Measurements from ENCODE around the gene FRK. TPM values are rescaled to one million over a fixed set of nuclear protein-coding genes. Genes with fewer than 3 reads are reported as not detected.

The FRK gene
- total RNA-seq, 1 donor from 2014 or later = 0.31 TPM

- ChIA-PET POLR2A (no interaction called here), CTCF (interaction anchor here (1.0 to 1.3 kb wide), 2 partner anchors 34 to 35 kb away, joined by 3 to 5 read pairs; no protein-coding TSS in a partner anchor)
- TF ChIP-seq, protein P1, sequence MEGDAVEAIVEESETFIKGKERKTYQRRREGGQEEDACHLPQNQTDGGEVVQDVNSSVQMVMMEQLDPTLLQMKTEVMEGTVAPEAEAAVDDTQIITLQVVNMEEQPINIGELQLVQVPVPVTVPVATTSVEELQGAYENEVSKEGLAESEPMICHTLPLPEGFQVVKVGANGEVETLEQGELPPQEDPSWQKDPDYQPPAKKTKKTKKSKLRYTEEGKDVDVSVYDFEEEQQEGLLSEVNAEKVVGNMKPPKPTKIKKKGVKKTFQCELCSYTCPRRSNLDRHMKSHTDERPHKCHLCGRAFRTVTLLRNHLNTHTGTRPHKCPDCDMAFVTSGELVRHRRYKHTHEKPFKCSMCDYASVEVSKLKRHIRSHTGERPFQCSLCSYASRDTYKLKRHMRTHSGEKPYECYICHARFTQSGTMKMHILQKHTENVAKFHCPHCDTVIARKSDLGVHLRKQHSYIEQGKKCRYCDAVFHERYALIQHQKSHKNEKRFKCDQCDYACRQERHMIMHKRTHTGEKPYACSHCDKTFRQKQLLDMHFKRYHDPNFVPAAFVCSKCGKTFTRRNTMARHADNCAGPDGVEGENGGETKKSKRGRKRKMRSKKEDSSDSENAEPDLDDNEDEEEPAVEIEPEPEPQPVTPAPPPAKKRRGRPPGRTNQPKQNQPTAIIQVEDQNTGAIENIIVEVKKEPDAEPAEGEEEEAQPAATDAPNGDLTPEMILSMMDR (IDR thresholded peaks at IDR 0.05) = no peak
- peaks cover 12% of the 10 kb centered on the region for H3K27me3 Mint-ChIP-seq
- H3K27ac Mint-ChIP-seq = no peak overlapping the region
- intact Hi-C loops (cut with micrococcal nuclease) = no loop called here
- ATAC-seq (ENCODE audit: low read depth) (no peak), DNase-seq (no peak)
- H3K36me3 Mint-ChIP-seq (ENCODE audit: low read depth) = no peaks in the 10 kb centered on the region
- H3K9me3 Mint-ChIP-seq = no peaks in the 10 kb centered on the region
- no peaks in the 10 kb centered on the region for H3K4me1 Mint-ChIP-seq
- no peak overlapping the region for H3K4me3 Mint-ChIP-seq
Measured at GRCh38 chr6:116062496-116062895, 1.8 kb upstream of the FRK start.

DNA sequence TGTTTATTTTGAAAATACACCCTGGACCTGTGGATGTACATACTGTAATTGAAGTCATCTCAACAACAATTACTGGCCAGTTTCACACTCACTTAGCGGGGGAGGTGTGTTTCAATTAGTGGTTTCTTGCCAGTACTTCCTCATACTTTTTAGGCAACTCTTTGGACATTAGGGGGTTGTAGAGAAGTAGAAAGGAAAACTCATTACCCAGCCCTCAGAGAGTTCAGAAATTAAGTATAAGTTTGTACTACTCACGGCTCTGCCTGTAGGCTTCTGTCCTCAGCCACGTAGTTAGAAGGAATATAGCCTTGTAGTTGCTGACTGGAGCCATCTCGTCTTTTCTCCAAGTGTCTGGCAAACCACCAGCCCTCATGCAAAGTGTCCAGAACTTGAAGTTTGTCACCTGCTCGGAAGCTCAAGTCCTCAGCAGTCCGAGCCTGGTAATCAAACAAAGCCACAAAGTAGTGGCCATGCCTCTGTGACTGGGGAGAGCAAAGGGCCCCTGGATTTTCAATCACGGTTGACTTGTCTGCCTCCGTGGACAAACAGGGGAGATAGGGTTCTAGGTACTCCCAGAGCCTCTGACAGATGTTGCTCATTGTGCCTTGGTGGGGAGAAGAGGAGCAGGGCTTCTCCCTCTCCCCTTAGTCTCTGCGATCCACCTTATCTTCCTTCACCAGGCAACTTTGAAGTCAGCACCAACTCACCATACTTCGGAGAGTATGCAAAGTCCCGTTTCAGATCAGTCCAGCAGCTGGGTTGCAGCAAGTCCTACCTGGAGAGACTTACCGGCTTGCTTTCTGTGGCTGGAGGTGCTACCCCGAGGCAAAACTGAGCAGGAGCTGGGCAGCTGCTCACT, 749 bp downstream of the FRK start:
- ATAC-seq (ENCODE audit: low read depth) (no peak), DNase-seq (no peak)
- H3K9me3 Mint-ChIP-seq = no peaks in the 10 kb centered on the region
- POLR2A ChIA-PET = no interaction called here
- peaks cover 12% of the 10 kb centered on the region for H3K27me3 Mint-ChIP-seq
- TF ChIP-seq, protein P1 (IDR thresholded peaks at IDR 0.05) = no peak
- no peak overlapping the region for H3K27ac Mint-ChIP-seq
- CTCF ChIA-PET = interaction anchor here (1.0 to 1.2 kb wide), 3 partner anchors 41 to 49 kb away, joined by 3 read pairs; no protein-coding TSS in a partner anchor
- H3K4me1 Mint-ChIP-seq = no peaks in the 10 kb centered on the region
- H3K36me3 Mint-ChIP-seq (ENCODE audit: low read depth) = no peaks in the 10 kb centered on the region
- intact Hi-C loops (cut with micrococcal nuclease) = no loop called here
- peak overlapping the region; percentile 56 for H3K4me3 Mint-ChIP-seq

DNA sequence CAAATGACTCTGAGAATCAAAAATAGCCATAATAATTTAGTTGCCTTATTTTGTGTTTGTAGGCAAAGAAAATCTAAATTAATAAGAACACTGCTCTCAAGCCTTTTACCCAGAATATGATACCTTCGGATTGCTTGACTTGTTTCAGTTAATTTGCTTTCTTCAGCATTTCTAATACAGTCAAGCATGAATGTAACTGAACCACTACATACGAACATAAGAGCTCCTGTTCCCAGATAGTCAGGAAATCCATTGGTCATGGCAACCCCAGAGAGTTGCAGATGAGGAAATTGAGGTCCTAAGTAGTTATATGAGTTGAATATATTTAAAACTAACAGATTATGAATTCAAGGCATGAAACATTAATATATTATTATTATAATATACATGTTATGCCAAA, 2.9 kb downstream of the FRK start:
- DNase-seq (no peak), ATAC-seq (ENCODE audit: low read depth) (no peak)
- intact Hi-C loops (cut with micrococcal nuclease) = no loop called here
- no peaks in the 10 kb centered on the region for H3K9me3 Mint-ChIP-seq
- H3K27ac Mint-ChIP-seq = no peak overlapping the region
- H3K27me3 Mint-ChIP-seq = peaks cover 10% of the 10 kb centered on the region
- CTCF ChIA-PET = no interaction called here
- POLR2A ChIA-PET = no interaction called here
- TF ChIP-seq, protein P1 (IDR thresholded peaks at IDR 0.05) = no peak
- H3K4me1 Mint-ChIP-seq = no peaks in the 10 kb centered on the region
- no peak overlapping the region for H3K4me3 Mint-ChIP-seq
- no peaks in the 10 kb centered on the region for H3K36me3 Mint-ChIP-seq (ENCODE audit: low read depth)

GRCh38 chr6:116055513-116055912, 5.2 kb downstream of the FRK start:
- H3K4me1 Mint-ChIP-seq = no peaks in the 10 kb centered on the region
- H3K4me3 Mint-ChIP-seq = no peak overlapping the region
- ChIA-PET CTCF (no interaction called here), POLR2A (no interaction called here)
- H3K27me3 Mint-ChIP-seq = peaks cover 6% of the 10 kb centered on the region
- ATAC-seq (ENCODE audit: low read depth) (no peak), DNase-seq (no peak)
- intact Hi-C loops (cut with micrococcal nuclease) = no loop called here
- no peak overlapping the region for H3K27ac Mint-ChIP-seq
- no peaks in the 10 kb centered on the region for H3K9me3 Mint-ChIP-seq
- TF ChIP-seq, protein P1 (IDR thresholded peaks at IDR 0.05) = no peak
- no peaks in the 10 kb centered on the region for H3K36me3 Mint-ChIP-seq (ENCODE audit: low read depth)

DNA sequence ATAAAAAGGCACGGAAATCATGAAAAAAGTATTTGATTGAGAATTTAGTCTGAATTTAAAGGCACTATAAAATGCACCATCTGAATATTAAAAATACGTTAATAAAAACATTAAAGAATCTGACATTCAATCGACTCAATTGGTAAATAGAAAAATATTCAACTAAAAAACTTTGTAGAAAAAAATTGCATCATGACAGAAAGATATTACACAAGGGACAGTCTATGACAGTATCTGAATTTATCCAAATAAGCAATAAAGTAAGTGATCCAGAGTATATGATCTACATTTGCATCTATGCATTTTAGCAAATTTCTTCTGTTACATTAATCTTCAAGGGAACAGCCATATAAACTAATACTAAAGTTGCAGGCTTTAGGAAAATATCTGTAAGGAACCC, 9.4 kb downstream of the FRK start:
- H3K9me3 Mint-ChIP-seq = no peaks in the 10 kb centered on the region
- H3K4me3 Mint-ChIP-seq = no peak overlapping the region
- intact Hi-C loops (cut with micrococcal nuclease) = loop anchor here (2.0 to 5.0 kb wide), 2 partner anchors 14 to 36 kb away; no protein-coding TSS in a partner anchor
- H3K27me3 Mint-ChIP-seq = peaks cover 2% of the 10 kb centered on the region
- H3K4me1 Mint-ChIP-seq = peaks cover 13% of the 10 kb centered on the region
- H3K36me3 Mint-ChIP-seq (ENCODE audit: low read depth) = no peaks in the 10 kb centered on the region
- TF ChIP-seq, protein P1 (IDR thresholded peaks at IDR 0.05) = no peak
- H3K27ac Mint-ChIP-seq = no peak overlapping the region
- DNase-seq = no peak
- ATAC-seq (ENCODE audit: low read depth) = no peak
- CTCF ChIA-PET = no interaction called here
- POLR2A ChIA-PET = no interaction called here

Measured in activated B cell treated with CpG ODN at 0.5 μM for 24 hours (primary cell).